ENCODE results near the gene CDH13.

CDH13 gene

DNA sequence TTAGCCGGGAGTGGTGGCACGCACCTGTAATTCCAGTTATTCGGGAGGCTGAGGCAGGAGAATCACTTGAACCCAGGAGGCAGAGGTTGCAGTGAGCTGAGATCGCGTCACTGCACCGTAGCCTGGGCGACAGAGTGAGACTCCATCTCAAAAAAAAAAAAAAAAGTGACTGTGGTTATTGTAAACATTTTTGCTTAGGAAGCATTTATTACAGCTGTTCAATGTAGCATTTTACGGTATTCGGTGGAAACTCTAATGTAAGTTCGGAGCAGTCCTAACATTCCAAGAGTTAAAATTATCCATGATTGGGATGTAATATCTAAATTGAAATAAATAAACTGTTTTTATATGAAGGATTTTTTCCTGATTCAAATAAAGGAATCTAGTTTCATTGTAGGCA lies 926.2 kb downstream of the CDH13 start:
- DNase-seq (ENCODE audit: low read depth in 2 of 2): no peak

DNA sequence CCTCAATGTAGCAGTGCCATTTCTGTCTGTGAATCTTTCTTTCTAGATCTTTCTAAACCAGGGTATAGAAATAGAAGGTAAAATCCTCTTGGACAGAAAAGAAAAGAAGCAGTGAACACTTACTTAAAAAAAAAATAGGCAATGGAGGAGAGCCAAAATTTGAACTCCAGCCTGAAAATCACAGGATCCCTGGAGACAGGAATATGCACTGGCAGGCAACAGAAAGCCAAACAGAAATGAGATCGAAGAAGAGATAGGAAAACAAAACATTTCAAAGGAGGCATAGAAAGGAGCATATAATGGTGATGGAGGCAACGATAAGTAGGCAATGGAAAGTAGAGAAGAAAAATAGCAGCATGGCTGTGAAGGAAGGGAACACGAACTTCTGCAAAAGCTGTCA lies 927.3 kb downstream of the CDH13 start:
- DNase-seq (ENCODE audit: low read depth in 2 of 2): no peak

DNA sequence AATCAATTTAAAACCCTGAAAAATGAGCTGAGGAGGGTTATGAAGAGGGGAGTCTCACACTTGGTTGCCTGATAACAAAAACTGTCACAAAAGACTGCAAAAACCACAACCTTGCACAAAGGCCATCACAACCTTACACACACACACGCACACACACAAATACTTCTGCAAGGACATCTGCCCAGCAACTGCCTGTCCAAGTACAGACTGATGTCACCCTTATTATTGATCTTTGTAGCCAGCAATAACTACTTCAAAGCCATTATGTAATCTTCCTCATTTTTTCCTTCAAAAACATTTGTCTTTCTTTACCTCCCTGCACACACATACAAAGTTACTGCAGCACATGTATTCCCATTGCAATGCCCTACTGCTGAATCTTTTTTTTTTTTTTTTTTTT lies 927.8 kb downstream of the CDH13 start:
- no peak for DNase-seq (ENCODE audit: low read depth in 2 of 2)

DNA sequence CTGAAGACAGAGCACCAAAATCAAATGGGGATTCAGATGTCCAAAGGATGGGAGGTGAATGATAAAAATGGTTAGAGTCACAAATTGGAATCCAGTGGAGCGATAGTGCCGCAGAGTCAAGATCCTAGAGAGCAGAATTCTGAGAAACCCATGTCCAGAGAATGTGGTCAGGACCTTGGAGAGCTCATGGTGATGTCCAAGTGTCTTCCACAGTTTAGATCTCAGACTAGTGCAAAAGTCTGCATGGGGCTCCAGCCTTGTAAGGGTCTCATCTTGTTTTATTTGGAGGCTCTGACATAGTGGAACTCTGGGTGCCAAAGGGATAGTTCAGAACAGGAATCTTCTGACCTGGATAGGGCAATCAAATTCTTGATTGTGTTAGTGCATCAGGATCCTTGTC lies 935.1 kb downstream of the CDH13 start:
- no peak for DNase-seq (ENCODE audit: low read depth in 2 of 2)

DNA sequence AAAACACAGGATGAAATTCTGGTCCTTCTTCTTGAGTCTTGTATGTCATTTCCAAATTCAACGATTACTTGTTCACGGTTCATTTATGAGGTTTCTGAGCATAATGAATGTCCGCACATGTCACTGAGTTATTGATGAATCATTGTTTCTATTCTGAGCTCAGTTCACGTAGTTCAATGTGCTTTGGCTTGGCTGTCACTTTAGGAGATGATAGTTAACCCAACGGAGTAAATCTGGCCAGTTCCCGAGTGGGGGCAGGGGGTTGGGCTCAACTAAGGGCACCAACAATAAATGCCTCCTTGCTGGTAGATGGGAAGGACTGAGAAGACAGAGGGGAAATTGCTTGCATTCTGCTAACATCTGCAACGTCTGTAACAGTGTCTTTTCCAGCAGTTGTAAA lies 941.6 kb downstream of the CDH13 start:
- no peak for DNase-seq (ENCODE audit: low read depth in 2 of 2)

DNA sequence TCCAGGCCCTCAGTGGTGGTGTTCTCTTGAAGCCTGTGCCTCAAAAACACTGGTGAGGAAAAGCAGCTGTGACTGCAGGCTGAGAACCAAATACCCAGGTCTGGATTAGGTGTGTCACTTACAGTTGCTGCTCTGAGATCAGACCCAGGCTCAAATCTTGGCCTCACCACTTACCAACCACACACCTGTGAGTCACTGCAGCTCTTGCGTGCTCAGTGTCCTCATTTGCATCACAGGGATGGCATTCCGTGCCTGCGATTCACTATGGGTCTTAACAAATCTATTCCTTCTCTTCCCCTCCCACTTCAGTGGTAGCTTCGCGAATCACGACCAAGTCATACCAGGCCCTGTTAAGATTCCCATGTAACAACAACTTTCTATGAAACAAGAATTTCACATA lies 947.6 kb downstream of the CDH13 start:
- DNase-seq (ENCODE audit: low read depth in 2 of 2): peak; percentile 73 to 77

DNA sequence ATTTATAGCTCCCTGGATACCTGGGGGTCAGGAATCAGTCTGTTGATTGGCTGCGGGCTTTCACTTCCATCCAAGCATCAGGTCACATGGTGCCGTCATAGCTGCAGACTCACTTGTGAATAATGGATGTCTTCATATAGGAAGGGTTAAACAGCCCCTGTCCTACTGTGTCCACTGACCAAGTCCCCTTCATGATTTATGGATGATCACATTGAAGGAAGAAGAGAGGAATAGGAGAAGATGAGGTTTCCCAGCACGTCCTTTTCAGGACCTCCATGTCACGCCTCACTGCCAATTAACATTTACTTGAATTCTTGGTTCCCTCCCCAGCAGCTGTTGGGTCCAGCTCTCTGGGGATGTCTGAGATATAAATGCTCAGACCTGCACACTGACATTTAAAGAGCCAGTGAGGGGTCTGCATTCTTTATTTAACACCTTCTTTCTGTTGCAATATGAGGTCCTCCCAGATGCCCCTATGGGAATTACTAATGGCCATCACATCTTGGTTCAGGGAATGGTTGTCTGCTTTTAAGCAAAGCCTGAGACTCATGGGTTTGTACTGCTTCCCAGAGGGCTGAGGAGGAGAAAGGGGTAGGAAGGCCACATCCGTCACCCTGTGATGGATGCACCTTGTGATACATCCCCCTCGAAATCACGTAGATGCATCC lies 950.4 kb downstream of the CDH13 start:
- no peak for DNase-seq (ENCODE audit: low read depth in 2 of 2)

DNA sequence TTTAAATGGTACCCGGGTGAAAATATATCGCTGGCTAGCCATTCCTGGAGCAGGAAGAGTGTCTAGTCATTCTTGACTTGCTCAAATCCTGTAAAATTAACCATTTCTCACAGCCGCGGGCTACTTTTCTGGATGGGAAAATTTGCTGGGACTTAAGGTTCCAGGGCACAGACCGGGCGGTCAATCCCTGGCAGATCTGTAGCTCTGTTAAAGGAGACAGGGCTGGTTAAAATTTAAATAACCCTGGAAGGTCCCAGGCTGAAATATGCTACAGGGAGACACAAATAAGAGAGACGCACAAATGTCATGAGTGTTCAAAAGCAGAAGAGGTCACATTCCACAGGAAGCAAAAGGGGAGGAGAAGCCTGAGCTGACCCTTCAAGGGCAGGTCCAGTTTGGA lies 951.4 kb downstream of the CDH13 start:
- no peak for DNase-seq (ENCODE audit: low read depth in 2 of 2)

DNA sequence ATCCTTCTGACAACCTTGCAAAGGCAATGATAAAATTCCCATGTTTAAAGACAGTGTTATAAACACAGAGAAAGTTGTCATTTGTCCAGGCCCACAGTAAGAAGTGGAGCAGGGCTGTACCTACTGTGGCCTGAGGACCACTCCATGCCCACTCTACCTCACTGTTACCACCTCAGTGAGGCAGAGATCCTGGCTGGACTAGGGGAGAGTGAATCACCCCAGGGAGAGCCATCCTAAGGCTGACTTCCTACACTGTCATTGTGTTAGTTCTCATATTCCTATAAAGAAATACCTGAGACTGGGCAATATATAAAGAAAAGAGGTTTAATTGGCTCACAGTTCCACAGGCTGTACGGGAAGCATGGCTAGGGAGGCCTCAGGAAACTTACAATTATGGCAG lies 952.3 kb downstream of the CDH13 start:
- DNase-seq (ENCODE audit: low read depth in 2 of 2): no peak

DNA sequence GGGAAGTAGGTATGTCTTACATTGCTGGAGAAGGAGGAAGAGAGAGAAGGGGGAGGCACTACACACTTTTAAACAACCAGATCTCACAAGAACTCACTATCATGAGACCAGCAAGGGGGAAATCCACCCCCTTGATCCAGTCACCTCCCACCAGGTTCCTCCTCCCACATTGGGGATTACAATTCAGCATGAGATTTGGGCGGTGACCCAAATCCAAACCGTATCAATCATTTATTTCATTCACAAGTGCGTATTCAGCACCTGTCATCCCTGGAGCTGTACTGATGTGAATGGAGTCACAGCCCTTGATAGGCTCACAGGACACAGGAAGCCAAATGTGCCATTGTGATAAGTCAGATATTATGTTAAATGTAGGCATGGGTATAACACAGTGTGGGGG lies 952.7 kb downstream of the CDH13 start:
- DNase-seq (ENCODE audit: low read depth in 2 of 2): no peak

DNA sequence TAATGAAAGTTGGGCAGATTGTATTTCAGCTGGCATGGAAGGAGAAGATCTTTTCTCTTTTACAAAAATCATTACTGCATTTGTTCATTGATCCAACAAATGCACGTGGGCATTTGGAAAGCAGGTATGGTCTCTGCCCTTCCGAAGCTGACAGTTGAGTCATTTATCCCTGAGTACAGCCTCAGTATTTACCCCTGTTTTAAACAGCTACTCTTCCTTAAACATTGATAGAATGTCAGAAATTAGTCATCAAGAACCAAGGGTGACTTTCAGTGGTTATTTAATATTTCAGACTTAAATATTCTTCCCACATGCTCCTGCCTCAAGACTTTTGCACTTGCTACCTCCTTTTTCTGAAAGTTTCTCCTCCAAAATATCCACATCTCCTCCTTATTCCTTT lies 954.3 kb downstream of the CDH13 start:
- no peak for DNase-seq (ENCODE audit: low read depth in 2 of 2)

DNA sequence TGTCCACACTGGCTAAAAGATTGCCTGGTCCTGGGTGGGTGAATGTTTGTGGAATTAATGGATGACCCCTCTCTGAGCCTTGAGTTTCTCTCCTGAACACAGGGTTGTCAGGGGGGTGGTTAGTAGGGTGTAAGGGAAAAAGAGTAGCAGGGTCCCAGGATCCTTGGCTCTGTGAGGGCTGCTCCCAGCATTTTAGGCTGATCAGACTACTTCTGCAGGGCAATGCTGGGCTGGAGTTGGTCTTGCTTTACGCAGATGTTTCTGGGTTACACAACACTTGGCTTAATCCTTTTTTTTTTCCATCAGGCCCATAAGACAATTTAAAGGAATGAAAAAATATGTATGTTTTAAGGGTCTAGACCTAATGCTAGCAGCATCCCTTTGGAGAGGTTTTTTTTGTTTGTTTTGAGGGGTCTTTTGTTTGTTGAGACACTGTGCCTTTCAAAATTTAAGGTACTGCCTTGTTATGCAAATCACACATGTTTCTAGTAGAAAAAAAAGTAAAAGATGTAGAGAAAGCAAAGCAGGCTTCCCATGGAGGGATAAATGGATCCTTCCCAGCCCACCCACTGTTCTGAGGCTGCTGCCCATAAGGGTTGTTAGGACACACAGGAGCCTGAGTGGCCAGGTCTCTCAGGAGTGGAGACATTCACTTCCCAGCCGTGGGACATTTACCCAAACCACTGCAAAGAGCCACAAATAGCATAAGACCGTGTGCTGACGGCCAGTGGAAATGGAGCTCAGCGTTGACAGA lies 955.4 kb downstream of the CDH13 start:
- DNase-seq (ENCODE audit: low read depth in 2 of 2): no peak

DNA sequence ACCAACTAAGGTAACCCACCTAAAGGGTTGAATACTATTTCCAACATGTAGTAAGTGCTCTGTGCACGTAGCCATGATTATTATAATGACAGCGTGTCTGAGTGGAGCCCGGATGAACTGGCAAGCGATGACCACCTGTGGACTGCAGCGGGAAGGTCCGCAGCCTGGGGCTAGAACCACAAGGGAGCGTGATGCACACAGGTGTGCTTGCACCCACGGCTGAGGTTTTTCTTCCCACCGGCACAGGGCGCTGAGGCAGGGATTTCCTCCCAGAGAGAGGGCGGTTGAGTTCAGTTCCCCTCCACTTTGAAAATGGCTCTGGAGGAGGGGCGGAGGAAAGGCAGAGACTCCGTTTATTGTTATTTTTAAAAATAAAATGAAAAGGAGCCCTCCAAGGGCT lies 959.3 kb downstream of the CDH13 start:
- DNase-seq (ENCODE audit: low read depth in 2 of 2): no peak

DNA sequence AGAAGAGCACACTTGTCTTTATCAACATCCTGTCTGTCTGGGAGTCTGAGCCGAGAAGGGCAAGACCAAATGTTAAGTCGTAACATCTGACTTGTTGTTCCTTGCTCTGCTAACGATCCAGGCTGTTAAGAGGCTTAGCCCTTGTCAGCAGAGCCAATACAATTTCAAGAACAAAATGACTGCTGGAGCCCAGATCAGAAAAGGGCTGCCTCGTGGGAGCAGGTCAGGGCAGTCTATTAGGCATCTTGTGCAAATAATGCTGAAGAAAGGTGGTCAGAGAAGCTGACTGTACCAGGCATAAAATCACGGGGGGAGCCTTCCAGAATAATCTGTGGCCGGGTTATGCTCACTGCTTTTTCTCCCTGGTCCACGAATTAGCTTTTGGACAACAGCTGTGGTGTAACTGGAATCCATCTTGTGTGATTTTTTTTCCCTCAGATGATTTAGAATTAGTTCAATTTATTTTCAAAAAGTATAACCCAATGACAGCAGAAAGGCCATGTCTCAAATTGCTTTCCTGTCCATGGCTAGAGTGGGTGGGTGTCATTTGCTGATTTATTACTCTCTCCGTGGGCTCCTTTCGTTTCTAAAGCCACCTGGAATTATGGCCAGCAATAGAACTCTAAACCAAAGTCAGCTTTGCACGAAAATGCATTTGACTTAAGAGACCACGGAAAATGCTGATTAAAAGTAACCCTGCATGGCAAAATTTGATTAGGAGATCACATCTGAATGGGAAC lies 959.9 kb downstream of the CDH13 start:
- DNase-seq (ENCODE audit: low read depth in 2 of 2): no peak

DNA sequence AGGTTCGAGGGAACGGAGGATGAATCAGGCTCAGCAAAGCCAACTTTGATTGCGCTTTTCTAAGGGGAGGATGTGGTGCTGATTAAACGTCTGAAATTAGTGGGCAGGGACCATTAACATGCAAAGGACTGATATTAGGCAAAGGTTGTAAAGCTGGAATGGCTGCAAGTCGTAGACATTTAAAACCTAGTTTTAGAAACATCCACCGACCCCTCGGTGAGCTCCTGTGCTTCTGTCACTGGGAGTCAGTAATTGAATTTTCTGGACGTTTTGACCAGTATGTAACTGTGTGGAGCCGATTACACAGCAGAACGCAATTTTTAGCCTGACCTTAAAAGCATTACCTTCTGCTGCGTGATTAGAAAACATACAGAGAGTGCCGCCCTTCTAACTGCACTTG lies 960.4 kb downstream of the CDH13 start:
- DNase-seq (ENCODE audit: low read depth in 2 of 2): no peak

DNA sequence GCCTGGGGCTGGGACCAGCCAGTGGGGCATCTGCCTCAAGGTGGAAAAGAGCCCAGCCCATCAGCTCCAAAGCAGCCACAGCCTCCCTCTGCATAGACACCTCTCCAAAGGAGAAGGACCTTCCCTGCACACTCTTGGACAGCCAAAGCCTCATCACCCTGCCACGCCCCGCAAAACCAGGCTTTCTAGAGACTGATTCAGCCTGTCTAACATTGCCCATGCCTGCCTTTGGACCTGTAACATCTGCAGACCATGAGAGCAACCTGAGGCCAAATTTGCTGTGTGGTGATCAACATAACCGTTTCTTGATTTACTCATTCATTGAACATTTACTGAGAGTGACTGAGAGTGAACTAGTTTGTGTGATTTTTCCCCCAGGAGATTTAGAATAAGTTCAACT lies 961.3 kb downstream of the CDH13 start:
- DNase-seq (ENCODE audit: low read depth in 2 of 2): no peak

DNA sequence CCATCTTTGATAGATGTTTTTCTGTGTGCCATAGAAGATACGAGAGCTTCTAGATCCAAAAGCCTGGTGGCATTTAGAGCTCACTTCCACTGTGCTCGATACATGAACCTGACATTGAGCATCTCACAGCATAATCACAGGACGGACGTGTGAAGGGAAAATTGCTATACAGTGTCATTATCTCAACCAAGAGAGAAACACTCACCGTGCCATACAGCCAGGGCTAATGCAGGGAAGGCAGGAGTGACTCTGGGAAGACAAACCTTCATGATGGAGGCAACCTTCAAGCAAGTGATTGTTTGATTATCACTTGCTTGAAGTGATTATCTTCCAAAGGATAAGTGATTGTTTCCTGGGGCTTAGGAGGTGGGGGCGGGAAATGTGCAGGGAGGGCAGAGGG lies 962.8 kb downstream of the CDH13 start:
- no peak for DNase-seq (ENCODE audit: low read depth in 2 of 2)

DNA sequence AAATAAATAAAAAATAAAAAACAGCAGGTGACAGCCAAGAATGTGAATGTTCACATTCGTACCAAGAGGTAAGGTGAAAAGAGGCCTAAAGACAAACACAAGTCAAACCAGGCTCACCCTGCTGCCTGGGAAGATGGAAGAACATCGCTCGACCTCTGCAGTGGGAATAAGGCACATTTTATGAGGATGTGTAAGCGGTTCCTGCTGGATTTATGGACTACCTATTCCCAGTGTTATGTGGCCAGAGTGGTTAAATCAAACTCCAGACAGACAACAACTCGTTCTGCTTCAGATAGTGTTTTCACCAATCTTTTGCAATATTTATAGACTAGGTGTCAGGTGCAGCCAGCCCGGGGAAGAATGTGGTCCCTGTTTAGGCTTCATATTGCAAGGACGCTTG lies 966.0 kb downstream of the CDH13 start:
- no peak for DNase-seq (ENCODE audit: low read depth in 2 of 2)

DNA sequence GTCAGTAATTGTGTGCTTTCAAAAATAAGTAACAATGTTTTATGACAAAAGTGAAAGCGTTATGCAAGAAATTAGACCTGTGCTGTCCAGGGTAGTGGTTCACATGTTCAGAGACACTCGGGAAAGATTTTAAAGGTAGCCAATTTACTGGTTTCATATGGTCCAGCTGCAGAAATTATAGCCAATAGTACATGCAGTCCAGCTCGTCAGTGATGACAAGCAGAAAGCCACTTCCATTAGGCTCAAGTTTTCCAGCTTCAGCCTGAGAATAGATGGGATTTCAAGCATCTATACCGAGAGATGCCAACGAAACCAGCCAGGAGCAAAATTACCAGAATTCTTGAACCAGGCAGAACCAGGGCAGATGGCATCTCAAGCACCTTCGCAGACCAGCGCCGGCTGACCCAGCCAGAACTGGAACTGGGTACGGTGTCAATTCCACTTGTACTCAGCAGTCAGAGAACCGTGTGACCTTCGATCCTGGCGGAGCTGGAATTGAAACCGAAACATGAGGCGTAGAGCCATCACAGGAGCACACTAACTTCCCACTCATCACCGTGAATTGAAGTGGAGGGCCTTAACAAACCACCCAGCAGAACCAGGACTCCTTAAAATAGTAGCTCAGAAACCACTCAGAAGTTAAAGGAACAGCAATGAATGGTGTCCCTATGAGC lies 973.2 kb downstream of the CDH13 start:
- DNase-seq (ENCODE audit: low read depth in 2 of 2): no peak

DNA sequence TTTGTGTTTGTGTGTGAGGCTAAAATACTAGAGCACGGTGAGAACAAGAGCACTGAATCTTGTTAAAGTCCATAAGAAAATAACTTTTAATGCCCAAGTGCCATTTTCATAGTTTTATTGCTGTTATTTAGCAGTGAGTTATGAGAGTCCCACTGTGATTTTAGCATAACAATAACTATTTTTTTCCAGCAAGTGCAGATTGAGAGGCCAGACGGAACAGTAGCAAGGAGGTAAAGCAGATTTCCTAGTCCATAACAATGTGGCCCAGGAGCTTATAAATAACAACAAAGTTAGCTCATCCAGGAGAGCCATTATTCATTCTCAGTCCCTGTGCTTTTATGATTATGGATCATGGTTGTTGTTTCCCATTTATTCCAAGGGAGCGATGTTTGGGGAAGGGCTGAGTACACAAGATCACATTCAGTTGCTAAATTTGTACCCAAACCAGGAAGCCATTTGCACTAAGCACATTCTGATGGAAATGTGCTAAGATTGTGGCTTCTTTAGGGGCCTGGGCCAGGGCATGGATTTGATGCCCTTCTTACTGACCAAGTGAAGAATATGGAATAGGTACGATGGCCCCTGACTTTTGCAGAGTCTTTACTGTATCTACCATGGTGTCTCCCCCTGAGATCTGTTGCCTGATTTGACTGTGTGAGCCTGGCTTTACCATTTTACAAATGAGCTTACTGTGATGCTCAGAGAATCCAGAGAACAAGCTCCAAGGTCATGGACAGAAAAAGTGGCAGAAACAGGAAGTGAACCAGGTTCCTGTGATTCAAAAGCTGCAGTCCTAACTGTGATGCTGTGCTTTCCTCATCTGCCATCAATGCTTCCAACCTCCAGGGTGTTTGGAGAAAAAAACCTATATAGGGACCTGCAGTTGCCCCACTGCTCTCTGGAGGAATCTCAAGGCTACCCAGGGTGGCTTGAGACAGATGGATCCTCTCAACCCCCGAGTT lies 976.3 kb downstream of the CDH13 start:
- DNase-seq (ENCODE audit: low read depth in 2 of 2): no peak

All from fibroblast of skin of left quadriceps (primary cell).